MCF 10A (cell line): ENCODE results near the gene PCCA. TPM values are rescaled to one million over a fixed set of nuclear protein-coding genes. Genes with fewer than 3 reads are reported as not detected.

Source experiments
- BruUV-seq: library from RNA; stranded (reverse); fragments of 400-500 nt; replicated peaks from 2 replicates; lab custom pipeline; 2021; lab: Mats Ljungman, UMichigan
- CTCF ChIA-PET: fragments of 300-600 bp; sonication (Branson Sonifier 250); formaldehyde crosslinking; extraction: SDS; loops from one replicate; lab custom pipeline; 2021; ENCODE audit warnings: antibody characterized with exemption, inconsistent platforms; lab: Yijun Ruan, JAX
- POLR2A ChIA-PET: fragments of 300-600, 350-650 bp; sonication (Branson Sonifier 250); formaldehyde crosslinking; extraction: SDS; loops from one replicate; lab custom pipeline; 2020; ENCODE audit warnings: antibody characterized with exemption, inconsistent platforms; lab: Yijun Ruan, JAX
- DNase-seq: peaks from one replicate; pipeline ENCODE4 v3.0.0-alpha.2; 2018; ENCODE audit not compliant: unreplicated experiment
- H3K27ac Mint-ChIP-seq: one replicate; pipeline ENCODE4 v1.8.0; 2022; ENCODE audit warnings: mild to moderate bottlenecking, low read depth, mixed read lengths; ENCODE audit not compliant: unreplicated experiment
- H3K27me3 Mint-ChIP-seq: one replicate; pipeline ENCODE4 v1.8.0; 2022; ENCODE audit warnings: mixed read lengths; ENCODE audit not compliant: insufficient read depth, unreplicated experiment
- H3K36me3 Mint-ChIP-seq: one replicate; pipeline ENCODE4 v1.8.0; 2022; ENCODE audit warnings: mild to moderate bottlenecking, moderate library complexity, mixed read lengths; ENCODE audit not compliant: insufficient read depth, unreplicated experiment
- H3K4me1 Mint-ChIP-seq: one replicate; pipeline ENCODE4 v1.8.0; 2022; ENCODE audit warnings: mixed read lengths; ENCODE audit not compliant: insufficient read depth, unreplicated experiment
- H3K4me3 Mint-ChIP-seq: one replicate; pipeline ENCODE4 v1.8.0; 2022; ENCODE audit warnings: mild to moderate bottlenecking, moderate library complexity, mixed read lengths; ENCODE audit not compliant: unreplicated experiment
- H3K9me3 Mint-ChIP-seq: one replicate; pipeline ENCODE4 v1.8.0; 2022; ENCODE audit warnings: mixed read lengths; ENCODE audit not compliant: unreplicated experiment
- CTCF ChIP-seq: fragments of 200-600 bp; IDR thresholded peaks from one replicate; pipeline ENCODE4 v1.8.0; 2022; ENCODE audit warnings: antibody characterized with exemption, mild to moderate bottlenecking; ENCODE audit not compliant: unreplicated experiment
- intact Hi-C: fragments of 100-400 bp; cut with micrococcal nuclease; formaldehyde crosslinking; loops from 2 replicates; pipeline ENCODE4 v1.14.1; 2022
- total RNA-seq: library from RNA; stranded (reverse); gene quantifications from 2 replicates; pipeline ENCODE4 v1.2.3, GENCODE V29; 2022

The PCCA gene
- total RNA-seq, 1 experiment from 2014 or later: 23.4 TPM

GRCh38 chr13:100470866-100471505 lies 382.1 kb downstream of the PCCA start:
- H3K4me3 Mint-ChIP-seq: no peak overlapping the region
- BruUV-seq: no TSS peak
- intact Hi-C loops: no loop called here
- H3K9me3 Mint-ChIP-seq: no peaks in the 10 kb centered on the region
- peaks cover 13% of the 10 kb centered on the region for H3K36me3 Mint-ChIP-seq
- CTCF ChIA-PET: no interaction called here
- DNase-seq: no peak
- no peaks in the 10 kb centered on the region for H3K4me1 Mint-ChIP-seq
- no peak for TF ChIP-seq CTCF
- POLR2A ChIA-PET: no interaction called here
- no peaks in the 10 kb centered on the region for H3K27me3 Mint-ChIP-seq
- no peak overlapping the region for H3K27ac Mint-ChIP-seq

GRCh38 chr13:100473087-100473486 lies 384.2 kb downstream of the PCCA start:
- no peak overlapping the region for H3K27ac Mint-ChIP-seq
- TF ChIP-seq CTCF: no peak
- POLR2A ChIA-PET: no interaction called here
- no peaks in the 10 kb centered on the region for H3K9me3 Mint-ChIP-seq
- no peaks in the 10 kb centered on the region for H3K27me3 Mint-ChIP-seq
- CTCF ChIA-PET: no interaction called here
- no peak for DNase-seq
- H3K4me3 Mint-ChIP-seq: no peak overlapping the region
- BruUV-seq: no TSS peak
- intact Hi-C loops: no loop called here
- H3K36me3 Mint-ChIP-seq: peaks cover 13% of the 10 kb centered on the region
- H3K4me1 Mint-ChIP-seq: no peaks in the 10 kb centered on the region

GRCh38 chr13:100473501-100474044 lies 384.7 kb downstream of the PCCA start:
- Mint-ChIP-seq H3K27me3 (no peaks in the 10 kb centered on the region), H3K9me3 (no peaks in the 10 kb centered on the region), H3K4me3 (no peak overlapping the region), H3K36me3 (peaks cover 13% of the 10 kb centered on the region), H3K27ac (no peak overlapping the region), H3K4me1 (no peaks in the 10 kb centered on the region)
- ChIA-PET CTCF (no interaction called here), POLR2A (no interaction called here)
- no peak for DNase-seq
- no peak for TF ChIP-seq CTCF
- intact Hi-C loops: no loop called here
- BruUV-seq: no TSS peak

DNA sequence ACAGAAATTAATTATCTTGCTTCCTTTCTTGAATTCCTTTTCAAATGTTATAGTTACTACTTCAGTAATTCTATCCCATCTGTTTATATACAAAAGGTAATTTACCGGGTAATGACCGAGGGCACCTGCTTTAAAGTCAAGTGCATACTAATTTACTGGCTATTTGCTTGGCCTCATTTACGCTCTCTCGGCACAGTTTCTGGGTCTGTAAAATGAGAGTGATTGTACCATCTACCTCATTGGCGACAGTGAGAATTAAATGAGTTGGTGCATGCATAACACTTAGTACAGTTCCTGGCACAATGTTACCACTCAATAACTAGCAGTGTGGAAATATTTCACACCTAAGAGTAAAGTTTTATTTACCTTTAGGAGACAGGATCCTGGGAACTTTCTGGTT lies 388.1 kb downstream of the PCCA start:
- Mint-ChIP-seq H3K4me1 (no peaks in the 10 kb centered on the region), H3K27me3 (no peaks in the 10 kb centered on the region), H3K27ac (no peak overlapping the region), H3K9me3 (no peaks in the 10 kb centered on the region), H3K36me3 (peaks cover 7% of the 10 kb centered on the region), H3K4me3 (no peak overlapping the region)
- no peak for TF ChIP-seq CTCF
- CTCF ChIA-PET: no interaction called here
- POLR2A ChIA-PET: no interaction called here
- no peak for DNase-seq
- intact Hi-C loops: no loop called here
- BruUV-seq: no TSS peak
